ENCODE results near the gene CCDC92. TPM values are rescaled to one million over a fixed set of nuclear protein-coding genes. Genes with fewer than 3 reads are reported as not detected.

Gene CCDC92
- total and polyA plus RNA-seq, 2 of the 13 experiments (the other 11 are each of a cell fraction or from before 2014, with no cell fraction given), result 5.4 to 14.7 TPM

GRCh38 chr12:123928274-123928865 is 44.3 kb downstream of the CCDC92 start (continued):
- TF ChIP-seq ZNF460 (CRISPR knock-in tag; IDR thresholded peaks at IDR 0.05; ENCODE audit: borderline replicate concordance) (no peak), HNRNPUL1 (IDR thresholded peaks at IDR 0.05; ENCODE audit: low read depth, low read length) (no peak)

DNA sequence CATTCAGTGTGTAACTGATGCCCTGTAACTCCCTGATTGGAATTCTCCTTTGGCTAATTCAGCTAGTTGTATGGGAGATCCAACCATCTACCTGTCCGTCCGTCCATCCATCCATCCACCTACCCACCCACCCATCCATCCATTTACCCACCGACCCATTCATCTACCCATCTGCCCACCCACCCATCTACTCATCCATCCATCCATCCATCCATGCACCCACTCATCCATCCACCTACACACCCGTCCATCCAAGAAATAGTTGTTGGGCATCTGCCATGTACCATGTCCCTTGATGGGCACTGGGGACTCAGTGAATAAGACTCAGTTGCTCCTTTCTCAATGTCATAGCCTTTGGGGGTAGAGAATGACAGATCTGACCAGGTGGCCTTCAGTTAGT is 48.1 kb downstream of the CCDC92 start:
- POLR2A ChIA-PET, result no interaction called here
- FAIRE-seq (no peak), DNase-seq (ENCODE audit: low spot score) (no peak), ATAC-seq (no peak)
- no peak overlapping the region for H3K4me2 ChIP-seq (ENCODE audit: low read depth, low read length)
- H3K9me3 ChIP-seq (ENCODE audit: low read length), result no peaks in the 10 kb centered on the region
- no peak overlapping the region for H3K9ac ChIP-seq (ENCODE audit: insufficient read depth, low read depth, low read length)
- 35% methylated on average over 4 of the region's 4 CpGs for WGBS (ENCODE audit: low lambda C conversion rate)
- H3K36me3 ChIP-seq (replicated peaks in 1 of 2; ENCODE audit: control insufficient read depth in 1 of 2, insufficient read depth in 2 of 2, low read length in 2 of 2), result no peaks in the 10 kb centered on the region
- H3K79me2 ChIP-seq (ENCODE audit: insufficient read depth, low read length), result no peaks in the 10 kb centered on the region
- H3K4me3 ChIP-seq (replicated peaks in 1 of 3; ENCODE audit: insufficient read depth in 1 of 3, low read depth in 2 of 3, low read length in 3 of 3), result no peak overlapping the region
- no peak overlapping the region for H2AFZ ChIP-seq (ENCODE audit: low read length)
- no peaks in the 10 kb centered on the region for H4K20me1 ChIP-seq (ENCODE audit: insufficient read depth, low read length)
- H3K4me1 ChIP-seq (ENCODE audit: insufficient read depth, low read length), result no peaks in the 10 kb centered on the region
- CTCF ChIA-PET (ENCODE audit: low intra/inter-chr PET ratio, low total read pairs), result no interaction called here
- no TSS peak for BruUV-seq (replicated peaks)
- intact Hi-C loops (cut with micrococcal nuclease; ENCODE audit: unreplicated experiment), result no loop called here
- in situ Hi-C loops (cut with HindIII; ENCODE audit: extremely low pct_ligation_motif_present, low pct_unique_long_range_greater_than_20kb), result no loop called here
- H3K27ac ChIP-seq (ENCODE audit: extremely low read length, insufficient read depth, low read length), result no peak overlapping the region
- peaks cover 0 to 17% of the 10 kb centered on the region in 2 experiments; a peak in 3 of 5 replicates for H3K27me3 ChIP-seq (ENCODE audit: control insufficient read depth in 1 of 2, insufficient read depth in 2 of 2, low read length in 2 of 2)
- TF ChIP-seq ZBTB20 (CRISPR knock-in tag; IDR thresholded peaks at IDR 0.05; ENCODE audit: borderline replicate concordance, low read depth) (no peak), ZNF34 (CRISPR knock-in tag; IDR thresholded peaks at IDR 0.05; ENCODE audit: borderline replicate concordance) (no peak), KLF11 (CRISPR knock-in tag; IDR thresholded peaks at IDR 0.05) (no peak), ZNF275 (CRISPR knock-in tag; IDR thresholded peaks at IDR 0.05; ENCODE audit: borderline replicate concordance) (no peak), ZNF234 (CRISPR knock-in tag; conservative IDR thresholded peaks at IDR 0.05) (no peak), CREM (IDR thresholded peaks at IDR 0.05) (no peak), CREM (CRISPR knock-in tag; IDR thresholded peaks at IDR 0.05) (no peak), SATB2 (CRISPR knock-in tag; IDR thresholded peaks at IDR 0.05) (no peak), SETDB1 (CRISPR knock-in tag; IDR thresholded peaks at IDR 0.05; ENCODE audit: borderline replicate concordance) (no peak), MTA1 (CRISPR knock-in tag; IDR thresholded peaks at IDR 0.05; ENCODE audit: borderline replicate concordance) (no peak), ZNF121 (CRISPR knock-in tag; IDR thresholded peaks at IDR 0.05) (no peak), ZNF260 (CRISPR knock-in tag; IDR thresholded peaks at IDR 0.05; ENCODE audit: borderline replicate concordance, low read depth) (no peak), EZH2 (conservative IDR thresholded peaks at IDR 0.05; ENCODE audit: low read depth, low read length) (no peak), ESRRA (CRISPR knock-in tag; IDR thresholded peaks at IDR 0.05; ENCODE audit: low read depth) (no peak)
- TF ChIP-seq, protein P1, sequence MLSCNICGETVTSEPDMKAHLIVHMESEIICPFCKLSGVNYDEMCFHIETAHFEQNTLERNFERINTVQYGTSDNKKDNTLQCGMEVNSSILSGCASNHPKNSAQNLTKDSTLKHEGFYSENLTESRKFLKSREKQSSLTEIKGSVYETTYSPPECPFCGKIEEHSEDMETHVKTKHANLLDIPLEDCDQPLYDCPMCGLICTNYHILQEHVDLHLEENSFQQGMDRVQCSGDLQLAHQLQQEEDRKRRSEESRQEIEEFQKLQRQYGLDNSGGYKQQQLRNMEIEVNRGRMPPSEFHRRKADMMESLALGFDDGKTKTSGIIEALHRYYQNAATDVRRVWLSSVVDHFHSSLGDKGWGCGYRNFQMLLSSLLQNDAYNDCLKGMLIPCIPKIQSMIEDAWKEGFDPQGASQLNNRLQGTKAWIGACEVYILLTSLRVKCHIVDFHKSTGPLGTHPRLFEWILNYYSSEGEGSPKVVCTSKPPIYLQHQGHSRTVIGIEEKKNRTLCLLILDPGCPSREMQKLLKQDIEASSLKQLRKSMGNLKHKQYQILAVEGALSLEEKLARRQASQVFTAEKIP (CRISPR knock-in tag; IDR thresholded peaks at IDR 0.05; ENCODE audit: borderline replicate concordance), result no peak

All from HepG2 (cell line).